Kidney epithelial cell (primary cell): ENCODE measurements around the gene CDC42BPG. TPM values are rescaled to one million over a fixed set of nuclear protein-coding genes. Genes with fewer than 3 reads are reported as not detected.

ENCODE experiments used
- DNase-seq: peaks from one replicate; pipeline ENCODE4 v3.0.0-alpha.2; 2010; ENCODE audit warnings: low read depth
- H3K27me3 ChIP-seq: 2 replicates; pipeline ENCODE4 v1.6.0; 2011; ENCODE audit warnings: low read length; ENCODE audit not compliant: control insufficient read depth, insufficient read depth
- H3K36me3 ChIP-seq: 2 replicates; pipeline ENCODE4 v1.5.1; 2011; ENCODE audit warnings: low read length; ENCODE audit not compliant: control insufficient read depth, insufficient read depth
- H3K4me3 ChIP-seq: 2 replicates; pipeline ENCODE4 v1.5.1; 2011; ENCODE audit warnings: low read depth, mild to moderate bottlenecking, control low read depth, low read length
- CTCF ChIP-seq: IDR thresholded peaks from 2 replicates; pipeline ENCODE4 v1.5.1; 2011; ENCODE audit warnings: mild to moderate bottlenecking, moderate library complexity, low read length, control low read depth, inconsistent platforms; ENCODE audit not compliant: insufficient read depth, poor library complexity, severe bottlenecking
- total RNA-seq: library from RNA; depleted of rRNA; stranded (reverse); fragments of >200 nt; gene quantifications from 2 replicates; pipeline ENCODE4 v1.2.3, GENCODE V29; 2015

Gene CDC42BPG
- total RNA-seq, 1 donor from 2014 or later, result 10.7 TPM

DNA sequence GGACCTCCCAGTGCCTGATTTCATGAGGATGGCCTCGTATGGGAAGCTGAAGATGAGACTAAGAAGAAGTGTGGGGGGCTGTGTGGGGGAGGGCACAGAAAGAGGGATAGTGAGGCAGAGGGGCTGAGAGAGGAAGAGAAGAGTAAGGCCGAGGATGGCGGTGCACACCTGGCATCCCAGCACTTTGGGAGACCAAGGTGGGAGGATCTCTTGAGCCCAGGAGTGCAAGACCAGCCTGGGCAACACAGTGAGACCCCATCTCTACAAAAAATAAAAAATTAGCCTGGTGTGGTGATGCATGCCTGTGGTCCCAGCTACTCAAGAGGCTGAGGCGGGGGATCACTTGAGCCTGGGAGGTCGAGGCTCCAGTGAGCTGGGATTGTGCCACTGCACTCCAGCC is 47.4 kb upstream of the CDC42BPG start:
- no peak overlapping the region for H3K4me3 ChIP-seq
- DNase-seq, result no peak
- H3K27me3 ChIP-seq, result no peaks in the 10 kb centered on the region
- H3K36me3 ChIP-seq, result no peaks in the 10 kb centered on the region
- TF ChIP-seq CTCF, result no peak

- no peak overlapping the region for H3K4me3 ChIP-seq
- no peaks in the 10 kb centered on the region for H3K36me3 ChIP-seq
- no peaks in the 10 kb centered on the region for H3K27me3 ChIP-seq
- no peak for DNase-seq
- TF ChIP-seq CTCF, result no peak
Observed at GRCh38 chr11:64891215-64891848, 46.9 kb upstream of the CDC42BPG start.

DNA sequence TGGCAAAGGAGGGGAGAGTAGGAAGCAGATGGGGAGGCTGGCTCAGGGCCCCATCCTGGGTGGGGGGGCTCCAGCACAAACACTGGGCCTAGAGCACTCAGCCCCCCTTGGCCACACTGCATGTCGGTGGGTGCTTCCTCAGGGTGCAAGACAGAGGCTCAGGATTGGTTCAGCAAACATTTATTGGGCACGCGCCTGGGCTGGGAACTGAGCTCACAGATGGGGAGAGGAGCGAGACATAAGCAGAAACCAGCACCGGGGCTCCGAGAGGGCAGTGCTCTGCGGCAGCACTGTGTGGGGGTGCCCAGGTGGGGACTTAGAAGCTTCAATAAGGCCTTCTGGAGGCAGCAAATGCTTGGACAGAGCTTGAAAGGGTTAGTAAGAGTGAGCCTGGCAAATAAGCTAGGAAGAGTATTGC is 46.1 kb upstream of the CDC42BPG start:
- no peak overlapping the region for H3K4me3 ChIP-seq
- no peak for DNase-seq
- no peaks in the 10 kb centered on the region for H3K36me3 ChIP-seq
- H3K27me3 ChIP-seq, result no peaks in the 10 kb centered on the region
- TF ChIP-seq CTCF, result no peak

- DNase-seq, result no peak
- no peak overlapping the region for H3K4me3 ChIP-seq
- H3K36me3 ChIP-seq, result no peaks in the 10 kb centered on the region
- H3K27me3 ChIP-seq, result no peaks in the 10 kb centered on the region
- no peak for TF ChIP-seq CTCF
Observed at GRCh38 chr11:64888729-64889511, 44.5 kb upstream of the CDC42BPG start.

DNA sequence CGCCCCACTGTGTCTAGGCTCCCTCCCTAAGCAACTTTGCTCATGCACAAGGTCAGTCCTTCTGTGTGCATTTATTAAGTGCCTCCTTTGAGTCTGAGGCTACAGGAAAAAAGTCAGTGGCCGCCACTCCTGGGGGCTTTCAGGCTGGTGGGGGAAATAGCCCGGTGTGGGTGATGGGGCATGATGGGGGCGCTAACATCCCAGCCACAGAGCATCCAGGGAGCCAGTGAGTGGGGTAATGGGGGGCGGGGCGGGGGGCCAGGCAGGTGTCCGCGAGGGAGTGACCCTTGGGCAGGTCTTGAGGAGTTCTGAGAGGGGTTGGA is 43.9 kb upstream of the CDC42BPG start:
- DNase-seq, result no peak
- Histone ChIP-seq H3K4me3 (no peak overlapping the region), H3K36me3 (no peaks in the 10 kb centered on the region), H3K27me3 (no peaks in the 10 kb centered on the region)
- TF ChIP-seq CTCF, result no peak
